HG03103 (cell line): Measurements from ENCODE around the gene EDN1.

ENCODE experiments used
- ATAC-seq: cut with Tn5 transposase; IDR thresholded peaks from one replicate; pipeline ENCODE4 v1.9.1; 2021; ENCODE audit warnings: low read depth; ENCODE audit not compliant: unreplicated experiment

EDN1 gene

DNA sequence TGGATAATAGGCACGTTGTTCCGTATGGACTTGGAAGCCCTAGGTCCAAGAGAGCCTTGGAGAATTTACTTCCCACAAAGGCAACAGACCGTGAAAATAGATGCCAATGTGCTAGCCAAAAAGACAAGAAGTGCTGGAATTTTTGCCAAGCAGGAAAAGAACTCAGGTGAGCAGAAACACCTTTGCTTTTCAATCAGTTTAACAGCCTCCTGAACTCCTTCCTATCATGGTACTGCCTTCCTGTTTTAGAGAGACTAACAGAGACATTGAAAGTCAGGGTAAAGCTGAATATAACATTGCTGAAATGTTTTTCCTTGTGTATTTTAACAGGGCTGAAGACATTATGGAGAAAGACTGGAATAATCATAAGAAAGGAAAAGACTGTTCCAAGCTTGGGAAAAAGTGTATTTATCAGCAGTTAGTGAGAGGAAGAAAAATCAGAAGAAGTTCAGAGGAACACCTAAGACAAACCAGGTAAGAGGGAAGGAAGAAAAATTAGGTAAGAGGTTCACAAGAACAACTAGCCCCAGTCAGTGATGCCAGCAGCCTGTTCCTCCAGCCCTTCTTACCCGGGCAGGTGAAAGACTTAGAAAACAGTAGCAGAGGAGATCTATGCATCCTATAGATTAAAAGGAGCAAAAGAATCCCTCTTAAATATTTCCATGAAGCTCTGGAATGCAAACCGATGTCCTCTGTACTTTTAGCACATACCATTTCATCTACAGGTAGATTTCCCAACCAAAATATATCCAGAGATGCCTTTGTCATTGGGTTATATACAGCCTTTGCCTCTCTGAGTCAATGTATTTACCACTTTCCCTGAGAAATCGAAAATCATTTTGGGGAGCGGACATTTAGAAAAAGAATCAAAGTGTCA is 4.0 kb downstream of the EDN1 start:
- ATAC-seq, result no peak

DNA sequence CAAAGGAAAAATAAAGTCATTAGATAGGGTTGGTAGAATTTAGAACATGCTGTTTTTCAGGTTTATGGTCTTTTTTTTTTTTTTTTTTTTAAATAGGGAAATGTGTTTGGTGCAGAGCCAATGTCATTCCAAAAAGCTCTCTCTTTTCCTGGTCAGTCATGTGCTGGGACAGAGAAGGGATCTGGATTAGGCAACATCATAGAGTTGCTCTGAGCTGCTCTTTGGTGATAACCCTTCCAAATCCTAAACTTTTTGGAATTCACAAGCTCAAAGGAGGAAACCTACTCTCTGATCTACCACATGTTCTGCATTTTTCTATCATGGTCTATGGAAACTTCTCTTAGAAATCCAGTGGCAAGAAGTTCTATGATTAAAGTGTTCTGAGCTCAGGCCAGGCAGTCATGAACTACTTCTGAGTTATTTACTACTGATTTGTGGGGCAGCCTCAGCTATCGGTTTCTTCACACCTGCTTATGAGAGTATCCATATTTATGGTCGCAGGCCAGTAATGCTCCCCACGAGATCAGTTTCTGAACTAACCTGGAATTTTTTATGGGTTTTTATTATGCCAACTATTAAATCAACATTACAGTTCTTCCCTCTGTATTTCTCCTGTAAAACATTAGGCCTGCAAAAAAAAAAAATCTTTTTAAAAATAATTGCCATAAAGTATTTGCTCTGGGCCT is 4.8 kb downstream of the EDN1 start:
- ATAC-seq, result no peak

DNA sequence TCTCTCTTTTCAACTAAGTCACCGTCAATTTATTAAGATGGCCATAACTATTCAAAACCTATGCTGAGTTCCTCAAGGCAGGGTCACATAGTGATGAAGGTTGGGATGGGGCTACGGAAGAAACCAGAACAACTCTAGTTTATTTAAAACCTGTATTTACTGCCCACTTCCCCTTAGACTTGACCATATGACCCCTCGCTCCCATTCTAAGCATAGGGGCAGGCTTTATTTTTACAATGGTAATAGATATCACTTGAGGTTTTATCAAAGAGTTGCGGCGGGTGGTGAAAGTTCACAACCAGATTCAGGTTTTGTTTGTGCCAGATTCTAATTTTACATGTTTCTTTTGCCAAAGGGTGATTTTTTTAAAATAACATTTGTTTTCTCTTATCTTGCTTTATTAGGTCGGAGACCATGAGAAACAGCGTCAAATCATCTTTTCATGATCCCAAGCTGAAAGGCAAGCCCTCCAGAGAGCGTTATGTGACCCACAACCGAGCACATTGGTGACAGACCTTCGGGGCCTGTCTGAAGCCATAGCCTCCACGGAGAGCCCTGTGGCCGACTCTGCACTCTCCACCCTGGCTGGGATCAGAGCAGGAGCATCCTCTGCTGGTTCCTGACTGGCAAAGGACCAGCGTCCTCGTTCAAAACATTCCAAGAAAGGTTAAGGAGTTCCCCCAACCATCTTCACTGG is 5.5 kb downstream of the EDN1 start:
- ATAC-seq, result no peak

DNA sequence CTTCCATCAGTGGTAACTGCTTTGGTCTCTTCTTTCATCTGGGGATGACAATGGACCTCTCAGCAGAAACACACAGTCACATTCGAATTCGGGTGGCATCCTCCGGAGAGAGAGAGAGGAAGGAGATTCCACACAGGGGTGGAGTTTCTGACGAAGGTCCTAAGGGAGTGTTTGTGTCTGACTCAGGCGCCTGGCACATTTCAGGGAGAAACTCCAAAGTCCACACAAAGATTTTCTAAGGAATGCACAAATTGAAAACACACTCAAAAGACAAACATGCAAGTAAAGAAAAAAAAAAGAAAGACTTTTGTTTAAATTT is 6.1 kb downstream of the EDN1 start:
- ATAC-seq, result no peak

DNA sequence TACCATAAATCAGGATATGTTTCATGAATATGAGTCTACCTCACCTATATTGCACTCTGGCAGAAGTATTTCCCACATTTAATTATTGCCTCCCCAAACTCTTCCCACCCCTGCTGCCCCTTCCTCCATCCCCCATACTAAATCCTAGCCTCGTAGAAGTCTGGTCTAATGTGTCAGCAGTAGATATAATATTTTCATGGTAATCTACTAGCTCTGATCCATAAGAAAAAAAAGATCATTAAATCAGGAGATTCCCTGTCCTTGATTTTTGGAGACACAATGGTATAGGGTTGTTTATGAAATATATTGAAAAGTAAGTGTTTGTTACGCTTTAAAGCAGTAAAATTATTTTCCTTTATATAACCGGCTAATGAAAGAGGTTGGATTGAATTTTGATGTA is 6.4 kb downstream of the EDN1 start:
- ATAC-seq, result no peak

DNA sequence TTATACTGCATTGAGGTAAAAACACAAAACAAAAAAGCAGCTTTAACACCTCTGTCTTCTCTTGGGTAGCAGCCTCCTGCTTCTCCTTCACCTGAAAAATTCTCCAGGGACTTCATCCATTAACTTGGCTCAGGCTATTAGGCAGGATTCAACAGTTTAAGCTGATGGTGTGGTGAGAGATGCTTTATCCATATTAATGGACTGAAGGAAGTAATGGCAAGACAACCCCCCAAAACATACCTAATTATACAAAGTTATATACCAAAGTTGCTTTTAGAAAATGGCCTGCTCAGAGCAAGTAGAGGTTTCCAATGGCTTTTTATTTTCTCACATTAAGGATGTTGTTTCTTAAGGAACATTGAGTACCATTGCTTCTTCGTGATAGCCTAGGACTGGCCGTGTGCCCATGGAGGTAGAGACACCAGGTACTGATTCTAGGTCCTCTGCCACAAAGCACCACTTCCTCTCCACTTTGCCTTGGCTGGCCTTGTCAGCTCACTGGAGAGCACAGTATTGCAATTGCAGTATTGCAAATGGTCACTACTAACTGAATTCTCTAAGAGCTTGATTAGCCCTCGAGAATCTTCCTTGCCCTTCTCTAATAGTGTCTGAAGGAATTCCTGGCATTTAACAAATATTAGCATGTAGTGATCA is 7.3 kb downstream of the EDN1 start:
- ATAC-seq, result no peak

DNA sequence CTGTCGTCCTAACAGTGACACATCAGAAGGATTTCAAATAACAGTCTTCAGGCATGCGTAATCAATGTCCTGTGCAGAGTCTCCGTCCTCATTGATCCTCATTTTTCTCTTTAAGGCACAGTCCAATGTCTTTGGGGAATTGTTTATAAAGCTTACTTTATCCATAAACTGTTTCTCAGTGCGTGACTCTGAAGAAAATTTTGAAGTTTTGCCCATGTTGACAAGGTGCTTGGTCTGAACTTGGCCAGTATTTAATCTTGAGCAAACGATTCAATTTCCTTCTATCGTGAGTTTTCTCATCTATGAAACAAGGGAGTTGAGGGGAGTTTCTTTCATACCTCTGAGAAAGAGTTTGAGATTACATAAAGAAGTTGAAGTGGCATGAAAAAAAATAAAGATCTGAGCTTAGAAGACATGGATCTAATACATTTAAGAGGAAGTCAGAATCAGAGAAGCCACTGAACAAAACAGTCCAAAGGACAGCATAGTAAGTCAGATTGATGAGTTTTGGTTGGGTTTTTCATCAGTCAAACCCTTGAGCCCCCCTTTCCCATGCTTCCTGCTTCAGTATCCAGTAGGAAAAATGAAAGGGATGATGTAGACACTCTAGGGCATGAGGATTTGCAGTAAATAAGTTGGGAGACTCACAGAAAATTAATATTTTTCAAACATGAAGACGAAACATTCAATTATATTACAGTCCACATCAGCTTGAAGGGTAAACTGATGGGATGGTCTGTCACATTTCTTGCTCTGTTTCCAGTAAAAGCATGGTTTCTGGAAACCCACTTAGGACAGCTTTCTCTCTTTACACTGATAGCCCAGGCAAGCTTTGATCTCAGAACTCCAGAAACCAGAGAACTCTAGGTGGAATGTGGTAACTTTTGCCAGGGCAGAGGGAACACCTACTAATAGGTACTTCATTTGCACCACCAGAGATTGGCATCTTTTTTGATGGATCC is 8.1 kb downstream of the EDN1 start:
- no peak for ATAC-seq

DNA sequence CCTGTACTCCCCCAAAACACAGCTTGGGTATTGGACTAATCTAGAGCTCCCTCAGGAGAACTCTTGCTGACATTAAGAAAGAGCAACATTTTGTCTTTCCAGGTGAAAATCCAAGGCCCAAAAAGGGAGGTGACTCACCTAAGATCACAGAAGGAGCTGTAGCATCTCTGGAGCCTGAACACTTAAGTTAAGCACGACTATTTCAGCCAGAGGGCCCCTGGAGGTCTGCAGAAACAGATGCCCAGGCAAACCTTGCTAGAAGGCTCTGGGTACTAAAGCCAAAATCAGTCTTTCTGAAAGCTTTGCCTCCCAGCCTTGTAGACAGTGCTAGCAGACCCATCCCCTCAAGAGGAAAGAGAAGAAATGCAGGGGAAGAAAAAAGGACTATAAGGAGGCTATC is 8.8 kb downstream of the EDN1 start:
- no peak for ATAC-seq

DNA sequence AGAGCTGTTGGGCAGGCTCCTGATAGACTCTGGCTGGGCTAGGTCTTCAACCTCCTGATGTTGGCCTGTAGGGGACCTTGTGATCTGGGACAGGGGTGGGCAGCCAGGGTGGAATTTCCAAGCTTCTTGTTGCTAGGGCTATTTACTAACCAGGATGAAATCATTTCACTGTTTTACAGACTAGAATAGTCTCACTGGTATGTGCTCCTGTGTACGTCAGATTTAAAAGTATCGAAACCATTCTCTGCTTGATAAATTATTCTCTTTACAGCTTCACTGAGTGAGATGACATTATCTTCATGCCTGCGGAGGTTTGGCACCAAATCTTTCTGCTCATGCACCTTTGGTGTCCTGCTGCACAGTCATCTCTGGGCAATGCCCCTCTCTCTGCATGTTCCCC is 10.9 kb downstream of the EDN1 start:
- ATAC-seq, result no peak

DNA sequence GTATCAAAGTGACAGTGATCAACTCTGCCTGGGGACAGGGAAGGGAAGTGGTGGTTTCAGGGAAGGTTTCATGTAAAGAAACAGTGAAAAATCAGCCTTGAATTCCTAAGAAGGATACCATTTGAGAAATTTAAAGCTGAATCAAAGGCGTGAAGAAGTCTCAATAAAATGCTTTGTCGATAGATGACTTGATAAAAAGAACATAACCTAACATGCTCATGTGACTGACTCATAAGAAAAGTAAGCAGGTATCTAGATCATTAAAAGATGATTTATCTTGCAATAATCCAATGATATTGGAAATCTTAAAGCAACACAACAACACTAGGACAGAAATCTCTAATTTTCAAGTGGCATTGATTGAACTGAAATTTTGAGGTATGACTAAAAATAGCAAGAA is 14.3 kb downstream of the EDN1 start:
- no peak for ATAC-seq

DNA sequence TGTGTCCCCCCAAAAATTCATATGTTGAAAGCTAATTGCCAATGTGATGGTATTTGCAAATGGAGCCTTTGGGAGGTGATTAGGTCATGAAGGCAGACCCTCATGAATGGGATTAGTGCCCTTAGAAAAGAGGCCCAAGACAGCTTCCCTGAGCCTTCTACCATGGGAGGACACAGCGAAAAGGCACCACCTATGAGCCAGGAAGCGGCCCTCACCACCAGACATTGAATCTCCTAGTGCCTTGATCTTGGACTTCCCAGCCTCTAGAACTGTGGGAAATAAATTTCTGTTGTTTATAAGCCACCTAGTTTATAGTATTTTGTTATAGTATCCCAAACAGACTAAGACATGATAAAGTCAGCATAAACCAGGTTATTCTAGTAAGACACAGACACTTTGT is 18.9 kb downstream of the EDN1 start:
- no peak for ATAC-seq

DNA sequence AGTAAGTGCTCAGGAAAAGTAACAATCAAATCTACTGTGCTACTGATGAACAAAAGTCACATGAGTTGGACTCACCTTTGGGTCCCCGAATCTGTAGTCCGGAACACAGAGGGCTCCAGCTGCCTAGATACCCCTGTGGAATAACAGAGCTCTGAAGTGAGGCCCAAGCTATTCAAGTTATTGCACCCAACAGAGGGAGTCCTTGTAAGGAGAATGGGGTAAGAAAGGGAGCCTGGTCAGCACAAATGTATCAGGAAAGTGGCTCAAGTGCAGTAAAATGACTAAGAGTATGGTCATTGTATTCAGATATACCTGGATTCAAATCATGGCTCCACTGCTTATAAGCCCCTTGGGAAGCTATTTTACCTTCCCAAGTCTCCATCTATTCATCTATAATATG is 20.9 kb downstream of the EDN1 start:
- ATAC-seq, result no peak

DNA sequence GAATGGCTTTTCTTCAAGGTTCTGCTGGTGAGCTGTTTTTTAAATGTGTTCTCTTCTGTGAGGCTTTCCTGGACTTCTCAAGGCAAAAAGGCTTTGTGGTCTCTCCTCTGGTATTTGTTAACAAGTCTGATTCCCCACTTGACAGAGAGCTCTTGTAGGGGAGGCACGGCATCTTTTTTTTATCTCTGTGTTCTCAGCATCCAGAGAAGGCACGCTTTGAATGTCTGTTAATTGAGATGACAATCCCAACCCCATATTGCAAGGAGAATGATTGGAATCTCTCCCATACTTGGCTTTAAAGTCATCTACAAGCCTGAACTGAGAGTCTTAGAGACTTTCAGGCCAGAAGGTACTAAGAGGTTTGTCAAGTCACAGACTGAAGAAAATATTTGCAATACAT is 22.6 kb downstream of the EDN1 start:
- no peak for ATAC-seq

DNA sequence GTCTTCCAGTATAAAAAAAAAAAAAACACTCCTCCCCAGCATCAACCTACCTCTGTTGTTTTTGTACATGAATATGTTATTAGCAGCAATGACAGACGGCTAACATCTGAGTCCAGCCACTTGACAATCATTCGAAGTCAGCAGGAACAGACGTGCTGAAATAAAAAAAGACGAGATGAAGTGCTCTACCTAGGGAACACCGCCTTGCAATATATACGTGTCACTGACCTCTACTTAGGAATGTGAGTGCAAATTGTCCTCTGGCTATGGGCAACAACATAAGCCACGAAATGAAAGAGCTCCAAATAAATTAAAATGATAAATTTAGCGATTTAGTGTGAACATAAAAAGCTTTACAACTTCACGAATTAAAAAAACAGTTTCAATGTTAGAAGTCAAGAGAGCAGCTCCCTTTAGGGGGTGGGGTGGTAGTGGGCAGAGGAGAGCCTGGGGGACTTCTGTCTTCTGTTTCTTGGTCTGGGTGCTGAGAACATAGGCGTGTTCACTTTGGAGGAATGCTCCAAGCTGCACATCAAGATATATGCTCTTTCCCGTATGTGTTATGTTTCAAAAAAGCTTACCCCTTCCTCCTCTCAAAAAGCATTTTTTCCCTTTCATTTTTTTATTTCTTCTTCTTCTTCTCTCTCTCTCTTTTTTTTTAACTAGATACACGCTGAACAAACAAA is 23.3 kb downstream of the EDN1 start:
- ATAC-seq, result no peak

DNA sequence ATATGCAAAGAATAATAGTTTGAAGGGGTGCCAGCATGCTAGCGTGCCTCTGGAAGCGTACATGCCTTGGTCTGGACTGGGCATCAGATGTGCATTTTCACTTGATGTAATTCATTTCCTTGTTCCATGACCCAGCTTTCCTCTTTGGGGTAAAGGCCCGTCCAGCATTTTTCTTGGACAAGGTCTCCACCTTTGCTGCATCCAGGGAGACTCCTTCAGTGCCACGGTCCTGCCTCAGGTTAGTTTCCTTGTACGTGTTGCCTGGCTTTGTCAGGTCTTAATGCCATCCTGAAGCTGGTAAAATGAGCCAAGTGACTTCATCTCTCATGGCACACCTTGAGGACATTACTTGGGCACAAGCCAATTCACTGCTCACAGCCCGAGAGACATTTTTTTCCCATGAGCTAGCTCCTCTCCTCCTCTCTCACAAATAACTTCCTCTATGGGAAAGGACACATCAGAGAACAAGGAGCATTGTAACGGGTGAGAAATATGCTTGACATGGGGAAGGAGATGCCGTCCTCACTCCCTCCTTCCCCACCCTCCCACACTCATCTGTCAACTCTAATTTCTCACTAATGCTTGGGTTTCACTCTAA is 23.9 kb downstream of the EDN1 start:
- ATAC-seq, result no peak

DNA sequence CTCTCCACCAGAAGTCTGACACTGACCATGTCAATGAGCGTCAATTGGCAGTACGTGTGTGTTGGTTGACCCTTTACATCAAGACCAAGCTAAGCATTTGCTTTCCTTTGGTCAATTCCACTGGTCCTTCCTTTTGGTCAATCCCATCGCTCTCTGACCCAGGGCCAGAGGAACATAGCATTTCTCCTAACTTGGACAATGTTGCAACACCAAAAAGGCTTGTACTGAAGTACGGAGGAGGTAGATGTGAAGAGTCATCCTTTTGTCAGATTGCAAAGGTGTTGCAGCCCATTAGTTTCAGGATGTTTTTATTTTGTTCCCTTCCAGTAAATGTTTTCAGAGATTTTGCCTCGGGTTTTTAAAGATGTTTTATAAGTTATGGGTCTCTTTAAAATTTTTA is 24.6 kb downstream of the EDN1 start:
- no peak for ATAC-seq

DNA sequence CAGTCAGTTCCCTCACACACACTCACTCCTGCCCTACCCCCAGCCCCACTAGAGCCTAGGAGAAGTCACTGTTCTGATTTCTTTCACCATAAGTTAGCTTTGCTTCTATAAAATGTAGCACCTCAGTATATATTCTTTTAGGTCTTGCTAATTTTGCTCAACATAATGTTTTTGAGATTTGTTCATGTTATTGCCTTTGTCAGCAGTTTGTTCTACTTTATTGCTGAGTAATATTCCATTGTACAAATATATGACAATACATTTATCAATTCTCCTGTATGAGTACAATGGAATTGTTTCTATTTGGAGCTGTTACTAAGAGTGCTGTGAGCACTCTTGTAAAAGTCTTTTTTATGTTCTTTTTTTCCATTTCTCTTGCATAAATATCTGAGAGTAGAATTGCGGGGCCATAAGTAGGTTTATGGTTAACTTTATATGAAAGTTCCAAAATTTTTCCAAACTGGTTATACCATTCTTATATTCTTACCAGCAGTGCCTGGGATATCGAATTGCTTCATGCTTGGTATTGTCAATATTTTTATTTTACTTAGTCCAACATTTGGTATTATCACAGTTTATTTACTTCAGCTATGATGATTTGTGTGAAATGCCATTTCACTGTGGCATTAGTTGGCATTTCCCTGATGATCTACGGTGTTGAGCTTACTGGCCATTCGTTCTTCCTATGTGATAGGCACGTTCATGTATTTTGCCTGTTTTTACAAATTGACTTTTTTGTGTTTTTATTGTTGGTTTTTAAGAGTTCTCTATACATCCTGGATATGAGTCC is 25.3 kb downstream of the EDN1 start:
- ATAC-seq, result no peak

DNA sequence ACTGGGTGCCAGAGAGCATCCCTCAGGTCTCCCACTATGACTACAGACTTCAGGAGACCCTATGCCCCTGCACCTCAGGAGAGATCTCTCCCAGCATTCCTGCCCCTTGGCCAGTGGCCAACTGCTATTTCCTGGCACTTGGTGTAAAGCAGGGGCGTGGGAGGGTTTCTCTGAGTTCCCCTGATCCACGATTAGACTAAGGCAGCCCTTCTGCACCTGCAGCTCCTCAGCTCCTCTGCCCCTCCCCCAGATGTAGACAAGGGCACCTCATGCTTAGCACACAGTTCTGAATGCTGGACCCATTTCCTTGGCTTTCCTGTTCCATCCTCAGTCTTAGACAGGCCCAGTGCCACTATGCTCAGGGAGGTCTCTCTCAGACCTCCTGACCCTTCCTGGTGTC is 28.6 kb downstream of the EDN1 start:
- ATAC-seq, result no peak
